ENCODE data around the gene JAKMIP1. TPM values are rescaled to one million over a fixed set of nuclear protein-coding genes. Genes with fewer than 3 reads are reported as not detected.

The JAKMIP1 gene
- total and polyA plus RNA-seq, 3 experiments from 2014 or later, result 12.7 to 26.1 (median 14.2) TPM

Other genes starting within 250 kb of the JAKMIP1 start
- gene C4orf50, start 182.1 kb downstream of the JAKMIP1 start, total RNA-seq, result under 1 TPM; 0.24 to 0.37 TPM
- 0.08 TPM for gene C4orf50, start 182.1 kb downstream of the JAKMIP1 start, polyA plus RNA-seq
- gene WFS1, start 69.3 kb upstream of the JAKMIP1 start, total RNA-seq, result 1 to 10 TPM; 5.1 TPM
- 3.4 TPM for gene WFS1, start 69.3 kb upstream of the JAKMIP1 start, polyA plus RNA-seq